Gastroesophageal sphincter (tissue), 4 donors: Measurements from ENCODE around the gene BBS7. TPM values are rescaled to one million over a fixed set of nuclear protein-coding genes. Genes with fewer than 3 reads are reported as not detected.

Experiments
- ATAC-seq: fragments of 150-250 bp; one replicate; pipeline ENCODE4 v1.9.1; 2016; ENCODE audit warnings: mild to moderate bottlenecking, moderate library complexity
- H3K27ac ChIP-seq, 4 donors: fragments of 200-600 bp; sonication (generic) in 3 of 4; 1 replicate in 3 of 4; 2 replicates in 1 of 4; pipeline ENCODE4 v1.5.1; 2016 to 2019
- H3K27me3 ChIP-seq: fragments of 200-600 bp; sonication (generic); one replicate; pipeline ENCODE4 v1.5.1; 2019
- H3K36me3 ChIP-seq, 2 donors: fragments of 200-600 bp; sonication (generic); one replicate each; pipeline ENCODE4 v1.5.1; 2019; ENCODE audit warnings: control low read depth in 1 of 2
- H3K4me1 ChIP-seq, 3 donors: fragments of 200-600 bp; sonication (generic); 1 replicate in 2 of 3; 2 replicates in 1 of 3; pipeline ENCODE4 v1.5.1; 2016 to 2019; ENCODE audit warnings: control low read depth in 2 of 3
- H3K4me3 ChIP-seq, 2 donors: fragments of 200-600 bp; sonication (generic); one replicate each; pipeline ENCODE4 v1.5.1; 2019; ENCODE audit warnings: mild to moderate bottlenecking in 1 of 2, moderate library complexity in 1 of 2
- H3K9me3 ChIP-seq, 3 donors: fragments of 200-600 bp; sonication (generic); one replicate each; pipeline ENCODE4 v1.5.1; 2017 to 2019; ENCODE audit warnings: control low read depth in 2 of 3
- CTCF ChIP-seq, 4 experiments: fragments of 200-600 bp in 2 of 4; fragments of 450-650 bp in 2 of 4; sonication (generic) in 1 of 4; IDR thresholded peaks; one replicate each; pipeline ENCODE4 v1.5.1; 2017 to 2019; ENCODE audit warnings: antibody characterized with exemption in 4 of 4, mild to moderate bottlenecking in 2 of 4, moderate library complexity in 2 of 4
- EP300 ChIP-seq: sonication (generic); formaldehyde crosslinking; IDR thresholded peaks from one replicate; pipeline ENCODE4 v1.6.1; 2017; ENCODE audit warnings: antibody characterized with exemption, mild to moderate bottlenecking
- POLR2A ChIP-seq, 2 donors: fragments of 450-650 bp; IDR thresholded peaks; one replicate each; pipeline ENCODE4 v1.6.1; 2017; ENCODE audit warnings: antibody characterized with exemption in 2 of 2, mild to moderate bottlenecking in 2 of 2, moderate library complexity in 1 of 2
- POLR2AphosphoS5 ChIP-seq: sonication (generic); formaldehyde crosslinking; IDR thresholded peaks from one replicate; pipeline ENCODE4 v1.6.1; 2017; ENCODE audit warnings: antibody characterized with exemption
- WGBS, 2 donors: methylation state at CpG; one replicate each; pipeline ENCODE4 v1.1.5; 2018; ENCODE audit warnings: low coverage in 1 of 2; 5-methylcytosine and 5-hydroxymethylcytosine counted together
- total RNA-seq, 4 donors: library from RNA; depleted of rRNA; stranded (reverse); fragments of >200 nt; gene quantifications; one replicate each; pipeline ENCODE4 v1.1.0, GENCODE V29; 2016

BBS7 gene
- total RNA-seq, 4 donors from 2014 or later = 13.3 to 23.1 (median 20.4) TPM

GRCh38 chr4:121777625-121778024 lies 92.6 kb downstream of the BBS7 start:
- Histone ChIP-seq H3K27ac (no peak overlapping the region), H3K36me3 (no peaks in the 10 kb centered on the region), H3K4me3 (no peak overlapping the region), H3K9me3 (no peaks in the 10 kb centered on the region), H3K27me3 (peaks cover 22% of the 10 kb centered on the region), H3K4me1 (no peaks in the 10 kb centered on the region)
- no peak for ATAC-seq
- 27 to 64% methylated on average over 2 to 3 of the region's 3 CpGs for WGBS, 2 donors
- TF ChIP-seq CTCF (IDR thresholded peaks at IDR 0.05) (no peak), POLR2AphosphoS5 (no peak), EP300 (no peak), POLR2A (IDR thresholded peaks at IDR 0.05) (no peak)

DNA sequence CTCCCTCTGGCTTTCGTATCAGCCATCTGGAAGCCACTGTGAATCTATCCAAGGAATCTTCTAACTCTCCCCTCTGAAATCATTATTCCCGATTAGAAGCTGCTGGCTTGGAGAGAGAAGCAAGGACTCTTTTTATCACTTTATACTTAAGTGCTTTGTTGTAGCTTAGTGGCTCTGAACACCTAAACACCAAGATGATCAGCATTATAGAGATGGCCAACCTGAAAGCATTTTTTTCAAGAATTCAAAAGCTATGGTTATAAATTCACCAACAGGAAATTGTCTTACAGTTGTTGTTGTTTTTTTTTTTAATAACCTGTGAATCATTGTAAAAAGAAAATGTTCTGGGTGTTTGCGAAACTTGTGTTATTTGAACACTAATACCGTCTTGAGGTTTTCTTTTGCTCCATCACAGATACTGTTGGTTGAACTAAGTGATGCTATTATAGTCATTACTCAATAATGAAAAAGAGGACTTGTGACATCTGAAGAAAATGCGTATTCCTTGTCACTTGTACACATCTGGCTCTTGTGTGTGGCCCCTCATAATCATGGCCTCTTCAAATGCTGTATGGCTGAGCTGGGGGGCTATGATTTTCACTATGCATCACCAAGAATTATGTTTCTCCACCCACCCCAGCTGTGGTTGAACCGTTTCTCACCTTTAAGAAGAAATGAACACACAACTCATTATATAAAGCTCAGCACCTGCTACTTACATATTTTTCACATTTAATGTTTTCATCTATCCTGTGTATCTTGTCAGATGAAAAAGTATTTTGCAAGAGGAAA lies 93.5 kb downstream of the BBS7 start:
- 73 to 84% methylated on average over 5 to 6 of the region's 6 CpGs for WGBS, 2 donors
- Histone ChIP-seq H3K4me1 (no peaks in the 10 kb centered on the region), H3K36me3 (no peaks in the 10 kb centered on the region), H3K9me3 (no peaks in the 10 kb centered on the region), H3K4me3 (no peak overlapping the region), H3K27me3 (peaks cover 20% of the 10 kb centered on the region), H3K27ac (no peak overlapping the region)
- ATAC-seq = no peak
- TF ChIP-seq POLR2AphosphoS5 (no peak), EP300 (no peak), POLR2A (IDR thresholded peaks at IDR 0.05) (no peak), CTCF (IDR thresholded peaks at IDR 0.05) (no peak)

Other genes starting within 250 kb of the BBS7 start
- gene ANXA5, start 173.5 kb downstream of the BBS7 start, total RNA-seq = 100 to 1,000 TPM; 235 to 412 (median 359) TPM
- gene SMIM43, start 105.3 kb downstream of the BBS7 start, total RNA-seq = 1 to 10 TPM in 1 of 4 donors, under 1 TPM in 3; 0.39 to 2.3 (median 0.51) TPM
- gene EXOSC9, start 69.2 kb downstream of the BBS7 start, total RNA-seq = 10 to 100 TPM; 12.2 to 29.7 (median 23.1) TPM
- gene CCNA2, start 46.6 kb downstream of the BBS7 start, total RNA-seq = 1 to 10 TPM in 2 of 4 donors, under 1 TPM in 2; 0.89 to 2.9 (median 1.4) TPM
- 1 to 10 TPM in 2 of 4 donors, under 1 TPM in 2; 0.50 to 8.9 (median 3.3) TPM for gene TRPC3, start 81.6 kb upstream of the BBS7 start, total RNA-seq